Omental fat pad (tissue), 4 donors: ENCODE results near the gene UGT1A7. TPM values are rescaled to one million over a fixed set of nuclear protein-coding genes. Genes with fewer than 3 reads are reported as not detected.

Experiments used
- ATAC-seq: fragments of 150-250 bp; one replicate; pipeline ENCODE4 v1.9.1; 2016; ENCODE audit warnings: mild to moderate bottlenecking, moderate library complexity; ENCODE audit not compliant: low FRiP score
- DNase-seq: peaks from one replicate; pipeline ENCODE4 v3.0.0-alpha.2; 2019; ENCODE audit warnings: low spot score
- total RNA-seq, 4 donors: library from RNA; depleted of rRNA; stranded (reverse); fragments of >200 nt; gene quantifications; one replicate each; pipeline ENCODE4 v1.1.0, GENCODE V29; 2016
- TF ChIP-seq, protein P1 (sequence below), 3 donors: fragments of 450-650 bp; IDR thresholded peaks; one replicate each; pipeline ENCODE4 v1.5.1; 2016 to 2017; ENCODE audit warnings: antibody characterized with exemption in 3 of 3, mild to moderate bottlenecking in 3 of 3, moderate library complexity in 2 of 3

Gene UGT1A7
- total RNA-seq, 4 donors from 2014 or later = not detected

DNA sequence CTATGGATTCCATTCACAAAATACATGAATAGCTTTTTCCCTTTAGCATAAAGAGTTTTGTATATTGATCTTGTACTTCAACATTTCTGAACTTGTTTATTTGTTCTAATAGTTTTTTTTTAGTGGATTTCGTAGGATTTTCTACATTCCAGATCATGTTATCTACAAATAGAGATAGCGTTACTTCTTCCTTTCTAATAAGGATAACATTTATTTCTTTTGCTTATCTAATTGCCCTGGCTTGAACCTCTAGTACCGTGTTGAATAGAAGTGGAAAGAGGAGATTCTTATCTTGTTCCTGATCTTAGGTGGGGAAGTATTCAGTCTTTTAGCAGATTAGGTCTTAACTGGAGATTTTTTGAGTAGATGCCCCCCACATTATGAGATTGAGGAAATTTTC lies 20.5 kb downstream of the UGT1A7 start:
- ATAC-seq = no peak
- DNase-seq = no peak
- TF ChIP-seq, protein P1, sequence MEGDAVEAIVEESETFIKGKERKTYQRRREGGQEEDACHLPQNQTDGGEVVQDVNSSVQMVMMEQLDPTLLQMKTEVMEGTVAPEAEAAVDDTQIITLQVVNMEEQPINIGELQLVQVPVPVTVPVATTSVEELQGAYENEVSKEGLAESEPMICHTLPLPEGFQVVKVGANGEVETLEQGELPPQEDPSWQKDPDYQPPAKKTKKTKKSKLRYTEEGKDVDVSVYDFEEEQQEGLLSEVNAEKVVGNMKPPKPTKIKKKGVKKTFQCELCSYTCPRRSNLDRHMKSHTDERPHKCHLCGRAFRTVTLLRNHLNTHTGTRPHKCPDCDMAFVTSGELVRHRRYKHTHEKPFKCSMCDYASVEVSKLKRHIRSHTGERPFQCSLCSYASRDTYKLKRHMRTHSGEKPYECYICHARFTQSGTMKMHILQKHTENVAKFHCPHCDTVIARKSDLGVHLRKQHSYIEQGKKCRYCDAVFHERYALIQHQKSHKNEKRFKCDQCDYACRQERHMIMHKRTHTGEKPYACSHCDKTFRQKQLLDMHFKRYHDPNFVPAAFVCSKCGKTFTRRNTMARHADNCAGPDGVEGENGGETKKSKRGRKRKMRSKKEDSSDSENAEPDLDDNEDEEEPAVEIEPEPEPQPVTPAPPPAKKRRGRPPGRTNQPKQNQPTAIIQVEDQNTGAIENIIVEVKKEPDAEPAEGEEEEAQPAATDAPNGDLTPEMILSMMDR (IDR thresholded peaks at IDR 0.05) = no peak

DNA sequence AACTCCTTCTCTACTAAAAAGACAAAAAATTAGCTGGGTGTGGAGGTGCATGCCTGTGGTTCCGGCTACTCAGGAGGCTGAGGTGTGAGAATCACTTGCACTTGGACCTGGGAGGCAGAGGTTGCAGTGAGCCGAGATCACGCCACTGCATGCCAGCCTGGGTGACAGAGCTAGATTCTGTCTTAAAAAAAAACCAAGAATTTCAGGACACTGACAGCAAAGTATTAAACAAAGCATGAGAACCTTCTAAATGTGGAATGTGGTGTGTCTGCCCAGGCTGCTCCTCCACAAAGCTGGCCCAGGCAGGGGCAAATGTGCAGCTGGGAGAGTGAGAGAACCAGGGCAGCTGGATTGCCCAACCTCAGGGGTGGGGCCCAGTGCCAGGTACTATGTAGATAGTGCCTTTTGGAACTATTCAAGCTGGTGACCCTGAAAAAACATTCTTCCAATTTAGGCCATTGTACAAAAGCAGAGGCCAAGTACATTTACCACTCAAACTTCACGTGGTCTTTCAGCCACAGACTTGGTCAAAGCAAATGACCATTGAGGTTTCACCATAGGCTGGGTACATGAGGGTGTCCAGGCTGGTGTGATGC lies 24.3 kb downstream of the UGT1A7 start:
- TF ChIP-seq, protein P1 (IDR thresholded peaks at IDR 0.05) = no peak
- DNase-seq (no peak), ATAC-seq (no peak)

DNA sequence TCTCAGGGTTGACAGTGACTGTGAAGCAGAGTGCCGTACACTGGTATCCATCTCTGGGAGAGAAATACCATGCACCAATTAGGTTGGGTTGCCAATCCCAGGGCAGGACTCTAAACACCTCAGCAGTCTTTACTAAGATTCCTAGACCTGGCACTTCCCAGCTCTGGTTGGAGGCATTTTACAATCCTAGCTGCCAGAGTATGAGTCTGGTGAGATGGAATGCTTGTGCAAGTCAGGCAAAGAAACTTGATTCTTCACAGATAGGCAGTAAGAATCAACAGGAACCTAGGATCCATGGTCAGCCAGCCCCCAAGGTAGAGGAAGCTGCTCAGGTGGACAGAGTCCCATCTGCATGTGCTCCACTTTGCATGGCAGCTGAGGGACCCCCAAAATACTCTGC lies 25.0 kb downstream of the UGT1A7 start:
- TF ChIP-seq, protein P1 (IDR thresholded peaks at IDR 0.05) = no peak
- DNase-seq (no peak), ATAC-seq (no peak)

DNA sequence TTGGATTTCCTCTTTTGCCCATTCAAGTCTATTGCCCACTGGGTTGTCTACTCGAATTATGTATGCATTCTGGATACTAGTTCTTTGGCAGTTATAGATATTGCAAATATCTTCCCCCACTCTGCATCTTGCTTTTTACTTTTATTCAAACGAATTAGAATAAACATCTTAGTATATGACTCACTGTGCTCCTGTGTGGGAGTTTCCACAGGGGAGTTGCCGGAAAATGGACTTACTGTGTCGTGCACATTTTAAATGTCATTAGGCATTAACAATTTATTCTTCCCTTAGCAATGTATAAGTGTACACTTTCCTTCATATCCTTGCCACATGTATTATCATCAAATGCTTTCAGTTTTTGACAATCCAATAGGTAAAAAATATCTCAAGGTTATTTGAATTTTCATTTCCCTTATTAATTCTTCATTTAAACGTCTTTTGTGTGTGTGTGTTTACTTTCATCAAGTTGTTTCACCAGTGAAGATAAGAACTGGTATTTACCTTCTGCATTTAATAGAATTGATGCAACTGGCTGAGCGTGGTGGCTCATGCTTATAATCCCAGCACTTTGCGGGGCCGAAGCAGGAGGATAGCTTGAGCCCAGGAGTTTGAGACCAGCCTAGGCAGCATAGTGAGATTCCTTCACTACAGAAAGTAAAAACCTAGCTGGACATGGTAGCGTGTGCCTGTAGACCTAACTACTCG lies 26.4 kb downstream of the UGT1A7 start:
- no peak for ATAC-seq
- TF ChIP-seq, protein P1 (IDR thresholded peaks at IDR 0.05) = no peak
- no peak for DNase-seq

DNA sequence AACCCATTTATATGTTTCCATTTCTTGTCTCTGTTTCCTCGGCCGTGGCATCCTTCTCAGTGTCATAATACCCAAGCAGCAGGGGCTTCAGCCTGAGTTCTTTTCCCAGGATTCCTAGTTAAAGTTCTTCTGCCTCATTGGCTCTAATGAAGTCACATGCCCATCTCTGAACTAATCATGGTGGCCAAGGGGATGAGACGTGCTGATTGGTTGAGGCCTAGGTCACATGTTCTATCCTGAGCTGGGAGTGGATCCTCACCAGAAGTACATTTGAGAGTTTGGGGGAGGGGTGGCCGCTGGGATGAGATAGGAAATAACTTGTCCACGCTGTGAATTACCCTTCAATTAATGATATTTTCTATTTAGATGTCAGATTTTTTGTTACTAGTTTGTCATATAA lies 27.2 kb downstream of the UGT1A7 start:
- ATAC-seq (no peak), DNase-seq (no peak)
- TF ChIP-seq, protein P1 (IDR thresholded peaks at IDR 0.05) = no peak

DNA sequence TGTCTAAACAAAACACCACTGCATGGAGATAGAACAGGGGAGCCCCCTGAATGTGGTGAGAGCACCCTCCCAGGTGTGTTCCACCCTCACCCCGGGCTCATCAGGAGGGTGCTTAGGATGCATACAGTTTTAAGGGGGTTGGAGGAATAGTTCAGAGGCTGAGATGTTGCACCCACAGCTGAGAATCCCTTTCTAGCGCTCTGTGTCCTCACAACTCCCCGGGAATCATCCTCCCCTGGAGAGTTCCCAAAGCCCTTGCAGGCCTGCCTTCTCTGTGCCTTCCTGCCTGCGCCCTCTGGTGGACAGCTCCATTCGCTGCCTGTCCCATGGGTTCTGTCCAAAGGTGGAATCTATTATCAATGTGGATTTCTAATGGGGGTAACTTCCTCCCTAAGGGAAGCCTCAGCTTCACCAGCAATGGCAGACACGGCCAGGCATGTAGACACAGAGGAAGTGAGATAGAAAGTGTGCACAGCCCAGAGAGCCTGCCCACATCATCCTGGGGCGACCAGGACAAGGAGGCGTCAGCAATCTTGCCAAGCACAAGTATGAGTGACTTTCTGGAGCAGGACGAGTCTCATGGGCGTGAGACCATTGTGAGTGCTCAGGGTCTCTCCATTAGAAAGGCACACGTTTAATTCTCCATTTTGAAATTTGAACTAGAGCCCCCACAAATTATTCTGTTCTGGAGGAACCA lies 29.8 kb downstream of the UGT1A7 start:
- DNase-seq (peak; percentile 70), ATAC-seq (peak; percentile 72)
- TF ChIP-seq, protein P1 (IDR thresholded peaks at IDR 0.05) = peak in 1 of 3 donors; percentile 7
